ENCODE measurements around the gene MRTFA.

The MRTFA gene

GRCh38 chr22:40410731-40411505, 225.6 kb downstream of the MRTFA start:
- no peak for DNase-seq (ENCODE audit: low spot score)

- peak; percentile 69 for DNase-seq (ENCODE audit: low spot score)
These were observed 226.2 kb downstream of the MRTFA start for GRCh38 chr22:40410272-40410671.

- no peak for DNase-seq (ENCODE audit: low spot score)
These were observed 226.9 kb downstream of the MRTFA start for GRCh38 chr22:40409613-40410113.

GRCh38 chr22:40408718-40409612, 227.6 kb downstream of the MRTFA start:
- no peak for DNase-seq (ENCODE audit: low spot score)

DNA sequence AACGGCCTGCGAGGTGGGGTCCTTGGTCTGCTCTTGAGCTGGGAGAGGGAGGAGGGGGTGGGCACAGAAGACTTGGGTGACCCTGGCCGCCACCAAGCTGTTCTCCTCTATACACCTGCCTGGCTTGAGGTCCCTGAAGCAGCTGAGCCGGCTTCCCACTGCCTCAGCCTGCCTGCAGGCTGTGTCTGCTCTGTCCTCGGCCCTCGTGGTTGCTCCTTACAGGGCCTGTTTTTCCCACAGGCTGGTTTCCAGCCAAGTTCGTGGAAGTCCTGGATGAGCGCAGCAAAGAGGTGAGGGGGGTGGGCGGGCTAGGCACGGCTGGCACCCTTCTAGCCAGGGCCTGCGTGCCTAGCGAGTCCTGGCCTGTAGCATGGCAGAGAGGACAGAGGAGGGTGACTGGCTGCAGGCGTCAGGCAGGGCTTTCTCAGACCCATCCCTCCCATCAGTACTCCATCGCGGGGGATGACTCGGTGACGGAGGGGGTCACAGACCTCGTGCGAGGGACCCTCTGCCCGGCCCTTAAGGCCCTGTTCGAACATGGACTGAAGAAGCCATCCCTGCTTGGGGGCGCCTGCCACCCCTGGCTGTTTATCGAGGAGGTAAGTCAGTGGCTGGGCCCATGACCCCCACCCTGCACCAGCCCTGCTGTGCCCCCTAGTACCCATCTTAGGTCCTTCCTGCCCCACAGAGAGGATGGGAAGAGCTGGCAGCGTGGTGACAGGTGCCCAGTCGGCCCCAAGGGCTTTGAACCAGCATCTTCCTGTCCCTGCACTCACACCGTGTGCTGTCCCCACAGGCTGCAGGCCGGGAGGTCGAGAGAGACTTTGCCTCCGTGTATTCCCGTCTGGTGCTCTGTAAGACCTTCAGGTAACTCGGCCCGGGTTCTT, 228.4 kb downstream of the MRTFA start:
- DNase-seq (ENCODE audit: low spot score) = no peak

DNA sequence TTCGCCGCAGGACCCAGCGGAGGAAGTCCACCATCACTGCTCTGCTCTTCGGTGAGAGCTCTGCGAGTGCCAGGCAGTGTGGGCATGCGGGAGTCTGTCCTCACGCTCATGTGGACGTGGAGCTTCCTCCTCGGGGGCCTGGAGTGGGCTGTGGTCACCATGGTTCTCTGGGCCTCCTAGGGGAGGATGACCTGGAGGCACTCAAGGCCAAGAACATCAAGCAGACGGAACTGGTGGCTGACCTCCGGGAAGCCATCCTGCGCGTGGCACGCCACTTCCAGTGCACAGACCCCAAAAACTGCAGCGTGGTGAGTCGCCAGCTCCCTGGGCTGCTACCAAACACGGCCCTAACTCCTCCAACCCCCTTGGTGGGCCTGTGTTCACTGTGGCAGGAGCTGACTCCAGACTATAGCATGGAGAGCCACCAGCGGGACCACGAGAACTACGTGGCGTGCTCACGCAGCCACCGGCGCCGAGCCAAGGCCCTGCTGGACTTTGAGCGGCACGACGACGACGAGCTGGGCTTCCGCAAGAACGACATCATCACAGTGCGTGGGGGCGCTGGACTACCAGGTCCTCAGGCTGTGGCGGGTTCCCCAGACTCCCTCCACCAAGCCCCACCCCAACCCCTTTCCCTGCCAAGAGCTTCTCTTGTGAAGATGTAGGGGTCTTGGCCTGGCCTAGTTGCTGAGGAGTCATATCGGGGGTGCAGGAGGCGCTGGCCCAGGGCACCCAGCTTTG, 229.3 kb downstream of the MRTFA start:
- no peak for DNase-seq (ENCODE audit: low spot score)

GRCh38 chr22:40406063-40406890, 230.2 kb downstream of the MRTFA start:
- no peak for DNase-seq (ENCODE audit: low spot score)

DNA sequence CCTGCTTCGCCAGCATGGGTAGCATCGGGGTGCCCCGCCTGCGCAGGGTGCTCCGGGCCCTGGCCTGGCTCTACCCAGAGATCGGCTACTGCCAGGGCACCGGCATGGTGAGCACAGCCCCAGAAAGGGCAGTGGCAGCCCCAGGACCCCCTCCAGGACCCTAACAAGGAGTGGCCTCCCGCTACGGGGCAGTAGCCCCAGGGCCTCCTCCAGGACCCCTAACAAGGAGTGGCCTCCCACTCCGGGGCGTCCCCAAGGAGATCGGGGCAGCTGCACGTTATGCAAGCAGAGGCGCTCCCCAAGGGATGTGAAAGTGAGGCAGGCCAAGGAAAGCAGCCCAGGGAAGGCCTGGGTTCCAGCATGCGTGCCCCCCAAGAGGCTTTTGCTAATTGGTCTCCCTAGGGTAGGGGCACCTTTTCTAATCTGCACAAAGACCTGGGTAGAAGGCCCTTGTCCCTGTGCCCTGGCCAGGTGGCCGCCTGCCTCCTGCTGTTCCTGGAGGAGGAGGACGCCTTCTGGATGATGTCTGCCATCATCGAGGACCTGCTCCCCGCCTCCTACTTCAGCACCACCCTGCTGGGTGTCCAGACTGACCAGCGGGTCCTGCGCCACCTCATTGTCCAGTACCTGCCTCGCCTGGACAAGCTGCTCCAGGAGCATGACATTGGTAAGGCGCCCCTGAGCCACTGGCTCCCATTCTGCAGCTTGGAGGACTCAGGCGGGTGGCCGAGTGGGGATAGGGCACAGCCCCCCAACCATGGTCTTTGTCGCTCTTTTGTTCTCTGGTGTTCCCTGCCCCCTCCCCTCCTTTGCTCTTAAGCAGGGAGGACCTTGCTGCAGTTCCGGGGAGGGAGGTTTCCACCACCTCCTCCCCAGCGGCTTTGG, 231.1 kb downstream of the MRTFA start:
- no peak for DNase-seq (ENCODE audit: low spot score)

- no peak for DNase-seq (ENCODE audit: low spot score)
These were observed 232.0 kb downstream of the MRTFA start for GRCh38 chr22:40404251-40405177.

- DNase-seq (ENCODE audit: low spot score) = no peak
These were observed 232.9 kb downstream of the MRTFA start for GRCh38 chr22:40403651-40404050.

GRCh38 chr22:40403141-40403540, 233.4 kb downstream of the MRTFA start:
- no peak for DNase-seq (ENCODE audit: low spot score)

DNA sequence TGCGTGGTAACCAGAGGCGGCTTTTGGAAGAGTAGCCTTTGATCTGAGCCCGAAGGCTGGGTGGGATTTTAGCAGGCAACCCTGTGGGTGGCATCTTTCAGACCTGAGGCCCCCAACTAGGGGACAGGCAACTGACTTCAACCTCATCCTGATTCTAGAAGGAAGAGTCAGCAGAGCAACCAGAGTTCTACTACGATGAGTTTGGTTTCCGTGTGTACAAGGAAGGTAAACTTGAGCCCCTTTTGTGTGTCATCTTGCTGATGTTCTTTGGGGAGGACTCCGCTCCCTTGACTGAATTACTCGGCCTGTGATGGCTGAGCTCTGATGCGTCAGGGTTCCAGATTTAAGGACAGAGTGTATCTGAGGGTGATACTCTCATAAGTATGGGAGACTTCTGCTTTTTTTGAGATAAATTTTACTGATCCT, 234.5 kb downstream of the MRTFA start:
- no peak for DNase-seq (ENCODE audit: low spot score)

DNA sequence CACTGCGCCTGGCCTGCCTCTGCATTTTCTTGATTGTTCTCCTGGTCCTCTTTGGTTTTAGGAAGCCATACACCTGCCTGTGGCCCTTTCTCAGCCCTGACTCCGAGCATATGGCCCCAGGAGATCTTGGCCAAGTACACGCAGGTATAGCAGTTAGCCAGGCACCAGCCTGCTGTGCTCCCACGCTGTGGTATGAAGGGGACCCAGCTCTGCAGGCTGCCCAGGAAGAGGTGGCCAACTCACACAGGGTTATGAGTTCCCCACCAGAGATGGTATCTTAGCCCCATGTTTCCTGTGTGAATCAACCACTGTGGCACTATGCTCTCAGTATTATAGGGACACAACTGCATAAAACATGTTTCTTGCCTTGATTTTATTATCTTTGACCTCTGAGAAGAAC, 235.0 kb downstream of the MRTFA start:
- DNase-seq (ENCODE audit: low spot score) = no peak

- DNase-seq (ENCODE audit: low spot score) = no peak
These were observed 236.4 kb downstream of the MRTFA start for GRCh38 chr22:40400159-40400558.

GRCh38 chr22:40399621-40400020, 236.9 kb downstream of the MRTFA start:
- no peak for DNase-seq (ENCODE audit: low spot score)

DNA sequence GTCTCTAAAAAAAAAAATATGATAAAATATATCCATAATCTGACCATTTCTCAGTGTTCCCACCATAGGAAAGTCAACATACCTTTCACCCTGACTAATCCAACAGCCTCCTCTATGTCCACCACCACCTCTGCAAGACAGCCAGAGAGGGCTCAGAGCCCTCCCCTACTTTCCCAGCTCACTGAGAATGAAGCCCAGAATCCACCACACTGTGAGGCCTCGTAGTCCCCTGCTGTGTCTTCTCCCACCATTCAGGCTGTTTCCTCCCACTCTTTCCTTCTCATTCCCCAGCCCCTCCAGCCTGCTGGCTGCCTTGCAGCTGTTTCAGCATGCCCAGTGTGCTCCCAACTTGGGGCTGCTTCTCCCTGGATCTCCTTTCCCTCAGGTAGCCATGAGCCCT, 239.1 kb downstream of the MRTFA start:
- DNase-seq (ENCODE audit: low spot score) = no peak

DNA sequence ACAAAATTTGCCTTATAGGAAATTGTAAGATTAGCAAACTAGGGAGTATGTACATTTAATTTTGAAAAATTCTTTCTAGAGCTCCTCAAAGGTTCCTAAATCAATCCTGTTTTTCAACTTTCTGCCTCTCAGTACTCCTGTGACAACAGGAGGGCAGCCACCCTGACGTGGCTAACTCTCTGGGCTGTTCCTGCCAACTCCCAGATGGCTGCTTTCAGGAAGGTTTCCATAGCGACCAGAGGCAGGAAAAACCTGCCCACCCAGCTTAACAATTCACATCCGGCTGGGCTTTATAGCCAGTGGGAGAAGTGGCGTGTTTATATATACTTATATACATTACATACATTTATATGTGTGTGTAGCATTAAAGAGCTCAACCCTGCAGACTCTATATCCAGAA, 239.6 kb downstream of the MRTFA start:
- DNase-seq (ENCODE audit: low spot score) = peak; percentile 57

GRCh38 chr22:40395607-40396006, 240.9 kb downstream of the MRTFA start:
- no peak for DNase-seq (ENCODE audit: low spot score)
